Myocyte (in vitro differentiated cells): ENCODE measurements around the gene LATS2. TPM values are rescaled to one million over a fixed set of nuclear protein-coding genes. Genes with fewer than 3 reads are reported as not detected.

ENCODE experiments used
- DNase-seq: peaks from one replicate; pipeline ENCODE4 v3.0.0-alpha.2; 2012; ENCODE audit warnings: low read depth
- total RNA-seq: library from RNA; depleted of rRNA; stranded (reverse); fragments of >200 nt; gene quantifications from 2 replicates; pipeline ENCODE4 v1.2.3, GENCODE V29; 2014

LATS2 gene
- total RNA-seq, 1 donor from 2014 or later = 21.4 TPM

DNA sequence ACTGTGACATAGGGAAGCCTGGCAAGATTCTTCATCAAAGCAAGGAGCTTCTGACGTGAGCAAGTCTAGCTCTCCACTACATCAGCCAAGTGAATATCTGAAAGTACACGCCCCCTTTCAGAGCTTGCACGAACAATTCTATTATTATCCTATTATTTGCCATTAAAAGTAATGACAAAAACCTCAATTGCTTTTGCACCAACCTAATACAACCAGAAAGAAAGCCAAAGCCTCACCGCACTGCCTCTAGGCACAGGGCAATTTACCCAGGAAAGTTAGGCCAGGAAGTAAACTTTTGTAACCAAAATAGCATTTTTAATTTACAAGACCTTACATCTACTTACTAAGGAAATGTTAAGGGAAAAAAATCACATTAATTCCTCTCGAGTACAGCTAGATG lies 41.2 kb downstream of the LATS2 start:
- no peak for DNase-seq

DNA sequence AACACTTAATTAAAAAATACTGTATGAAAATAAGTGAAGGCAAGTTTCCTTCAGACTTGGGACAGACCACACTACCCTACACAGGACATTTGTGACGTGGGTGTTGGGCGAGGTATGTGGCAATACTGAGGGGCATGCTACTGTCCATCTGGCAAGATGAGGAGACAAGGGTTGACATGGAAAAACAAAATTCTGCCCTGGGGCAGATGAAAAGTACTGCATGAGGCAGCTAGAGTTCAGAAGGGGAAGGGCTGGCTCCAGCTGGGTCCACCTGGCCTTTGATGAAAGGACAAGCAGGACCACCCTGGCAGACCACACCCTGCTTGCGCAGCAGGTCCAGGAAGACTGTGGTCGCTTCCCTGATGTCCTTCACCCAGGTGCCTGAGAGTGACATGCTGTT lies 43.2 kb downstream of the LATS2 start:
- no peak for DNase-seq

DNA sequence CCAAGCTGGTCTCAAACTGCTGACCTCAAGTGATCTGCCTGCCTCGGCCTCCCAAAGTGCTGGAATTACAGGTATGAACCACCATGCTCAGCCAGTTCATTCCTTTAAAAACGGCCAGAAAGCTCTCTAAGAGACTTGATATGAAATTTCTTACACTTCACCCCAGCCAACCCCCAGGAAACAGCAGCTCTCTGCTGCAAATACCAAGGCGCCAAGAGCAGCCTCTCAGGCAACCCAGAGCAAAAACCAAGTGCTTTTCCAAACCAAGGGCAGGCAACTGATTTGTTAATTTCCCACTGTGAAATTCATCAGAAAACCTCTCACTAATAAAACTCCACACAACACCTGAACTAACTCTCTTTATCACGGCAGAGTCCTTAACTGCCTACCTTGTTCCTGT lies 44.9 kb downstream of the LATS2 start:
- DNase-seq = no peak

DNA sequence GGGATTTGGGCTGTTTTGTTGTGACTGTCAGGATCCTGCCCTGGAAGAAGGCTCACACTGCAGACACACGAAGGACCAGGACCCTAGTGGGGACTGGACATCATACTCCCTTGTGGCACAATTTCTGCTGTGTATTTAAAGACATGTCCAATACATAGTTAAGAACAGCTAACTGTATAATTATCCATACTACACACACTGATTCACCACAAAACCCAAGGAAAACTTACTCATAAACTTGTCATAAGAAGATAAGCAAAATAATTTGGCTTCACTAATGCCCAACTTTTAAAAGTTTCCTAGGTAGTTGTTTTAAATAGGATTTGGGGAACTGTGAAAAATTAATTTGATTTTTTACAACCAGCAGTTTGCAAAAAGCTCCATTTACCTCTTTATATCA lies 46.1 kb downstream of the LATS2 start:
- no peak for DNase-seq

DNA sequence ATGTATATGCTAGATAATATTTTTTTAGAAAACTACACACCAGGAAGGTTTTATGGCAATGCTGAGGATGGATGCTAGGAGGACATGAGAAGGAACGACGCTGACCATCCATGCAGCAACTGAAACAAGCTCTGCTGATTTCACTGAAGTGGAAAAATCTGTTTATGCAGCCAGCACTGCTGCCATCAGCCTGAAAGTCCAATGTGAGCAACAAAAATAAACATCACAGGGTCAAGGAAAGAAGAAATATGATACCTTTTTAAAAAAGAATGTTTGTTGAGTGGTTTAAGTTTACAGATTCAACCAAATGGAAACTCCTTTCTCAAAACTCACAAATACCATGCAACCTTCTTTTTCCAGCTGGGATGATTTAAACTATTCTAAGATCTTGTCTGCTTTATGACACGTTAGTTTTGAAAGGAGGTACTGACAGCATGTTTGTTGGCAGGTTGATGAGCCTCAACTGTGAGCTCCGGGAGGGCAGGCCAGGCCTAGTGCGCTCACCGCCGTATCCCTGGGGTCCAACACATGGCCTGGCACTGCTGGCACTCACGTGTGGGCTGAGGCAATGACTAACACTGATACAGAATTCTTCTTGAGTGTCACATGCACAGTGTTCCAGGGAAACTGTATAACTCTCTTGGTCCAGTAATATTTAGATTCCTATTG lies 46.8 kb downstream of the LATS2 start:
- peak; percentile 80 for DNase-seq

DNA sequence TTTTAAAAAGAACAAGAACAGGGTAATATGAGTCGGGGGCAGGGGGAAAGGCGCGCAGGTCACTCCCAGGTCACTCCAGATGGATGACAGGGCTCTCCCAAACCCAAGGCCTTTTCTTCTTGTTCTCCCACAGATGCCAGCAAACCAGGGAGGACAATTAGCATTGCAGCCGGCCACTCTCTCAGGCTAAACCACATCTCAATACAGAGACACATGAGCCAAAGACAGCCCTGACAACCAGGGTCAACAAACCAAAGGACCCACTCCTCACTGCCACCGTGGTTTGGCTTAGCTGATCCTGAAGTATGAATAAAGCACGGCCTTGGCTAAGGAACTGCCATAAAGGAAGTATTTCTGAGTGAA lies 47.3 kb downstream of the LATS2 start:
- DNase-seq = peak; percentile 69

DNA sequence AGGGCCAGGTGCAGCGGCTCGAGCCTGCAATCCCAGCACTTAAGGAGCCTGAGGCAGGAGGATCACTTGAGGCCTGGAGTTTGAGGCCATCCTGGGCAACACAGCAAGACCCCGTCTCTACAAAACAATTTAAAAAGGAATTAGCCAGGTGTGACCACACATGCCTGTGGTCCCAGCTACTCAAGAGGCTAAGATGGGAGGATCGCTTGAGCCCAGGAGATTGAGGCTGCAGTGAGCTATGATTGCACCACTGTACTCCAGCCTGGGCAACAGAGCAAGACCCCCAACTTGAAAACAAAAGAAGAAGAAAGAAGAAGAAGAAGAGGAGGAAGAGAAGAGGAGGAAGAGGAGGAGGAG lies 47.7 kb downstream of the LATS2 start:
- DNase-seq = no peak

DNA sequence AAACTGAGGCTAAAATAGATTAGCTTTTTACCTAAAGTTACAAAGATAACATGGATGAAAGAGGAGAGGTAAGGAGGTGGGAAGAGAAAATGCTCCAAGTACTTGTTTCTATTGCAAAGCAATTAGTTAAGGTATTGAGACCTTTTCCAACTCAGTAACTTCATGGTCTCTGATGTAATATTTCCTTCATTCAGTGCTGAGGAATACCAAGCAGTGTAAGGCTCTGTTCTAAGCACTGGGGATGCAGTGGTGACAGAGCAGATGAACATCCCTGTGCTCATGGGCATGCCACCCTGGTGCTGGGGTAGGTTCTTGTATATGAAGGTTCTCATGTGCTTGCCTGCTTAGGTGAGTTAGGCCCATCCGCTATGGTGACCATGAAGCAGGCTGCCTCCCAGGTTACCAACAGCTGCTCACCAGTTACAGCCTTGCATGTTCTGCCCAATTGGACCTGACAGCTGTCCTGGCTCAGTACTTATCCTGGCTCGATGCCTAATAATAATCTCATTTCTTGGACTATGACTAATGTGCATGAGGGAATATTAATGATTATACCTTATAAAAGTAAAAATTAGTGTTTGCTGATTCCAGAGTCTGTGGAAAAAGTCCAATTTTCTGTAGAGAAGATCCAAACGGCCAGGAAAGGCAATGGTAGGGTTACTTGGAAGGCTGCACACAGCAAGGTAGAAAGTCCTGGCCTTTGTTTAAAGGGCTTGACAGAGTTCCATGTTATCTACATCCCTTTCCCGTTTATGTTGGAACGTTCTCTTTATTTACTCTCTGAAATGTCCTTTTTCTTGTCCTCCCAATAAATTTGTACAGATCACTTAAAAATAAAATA lies 48.3 kb downstream of the LATS2 start:
- peak; percentile 68 for DNase-seq

DNA sequence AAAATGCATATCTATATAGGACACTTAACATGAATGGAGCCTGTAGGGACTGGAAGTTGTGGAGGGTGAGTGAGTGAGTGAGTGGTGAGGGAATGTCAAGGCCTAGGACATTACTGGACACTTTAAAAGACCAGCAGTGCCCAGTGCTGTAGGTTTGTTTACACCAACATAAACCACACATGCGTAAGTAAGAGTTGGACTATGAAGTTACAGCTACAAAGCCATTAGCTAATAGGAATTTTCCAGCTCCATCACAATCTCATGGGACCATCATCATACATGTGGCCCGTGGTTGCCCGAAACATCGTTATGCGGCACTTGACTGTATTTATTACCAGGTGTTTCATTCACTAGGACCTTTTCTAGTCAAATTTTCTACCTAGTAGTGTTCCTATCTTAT lies 49.2 kb downstream of the LATS2 start:
- DNase-seq = no peak

DNA sequence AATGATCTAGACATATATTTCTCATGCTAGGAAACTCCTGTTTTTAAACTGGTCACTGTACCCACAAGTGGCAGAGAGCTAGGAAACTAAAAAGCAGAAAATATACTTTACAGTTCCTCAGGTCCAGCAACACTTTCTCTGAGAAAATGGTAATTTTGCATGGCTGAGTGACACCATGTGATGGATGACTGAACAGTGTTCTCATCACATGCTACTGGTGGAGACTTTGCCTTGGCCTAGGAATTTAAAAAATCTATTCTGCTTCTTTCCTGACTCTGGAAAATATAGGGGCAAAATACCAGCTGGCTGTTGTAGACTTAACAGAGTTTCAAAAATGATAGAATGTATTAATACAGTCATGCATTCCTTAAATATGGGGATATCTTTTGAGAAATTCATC lies 50.0 kb downstream of the LATS2 start:
- DNase-seq = peak; percentile 50

DNA sequence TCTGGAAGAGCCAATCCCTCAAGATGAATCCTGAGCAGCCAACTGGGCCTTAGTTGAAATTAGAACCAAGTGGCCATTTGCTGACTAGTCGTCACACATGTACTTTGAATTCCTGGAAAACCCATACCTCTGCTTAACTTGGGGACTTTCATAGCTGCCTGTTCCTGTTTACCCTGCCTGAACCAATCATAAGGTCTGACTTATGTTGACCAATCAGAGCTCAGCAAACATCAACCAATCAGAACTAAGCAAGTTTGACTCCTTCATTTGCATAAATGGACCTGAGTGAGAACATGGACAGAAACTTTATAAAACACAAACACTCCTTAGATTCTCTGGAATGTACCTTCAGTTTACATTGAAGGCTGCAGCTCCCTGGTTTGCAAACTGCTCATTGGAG lies 50.8 kb downstream of the LATS2 start:
- DNase-seq = peak; percentile 53

DNA sequence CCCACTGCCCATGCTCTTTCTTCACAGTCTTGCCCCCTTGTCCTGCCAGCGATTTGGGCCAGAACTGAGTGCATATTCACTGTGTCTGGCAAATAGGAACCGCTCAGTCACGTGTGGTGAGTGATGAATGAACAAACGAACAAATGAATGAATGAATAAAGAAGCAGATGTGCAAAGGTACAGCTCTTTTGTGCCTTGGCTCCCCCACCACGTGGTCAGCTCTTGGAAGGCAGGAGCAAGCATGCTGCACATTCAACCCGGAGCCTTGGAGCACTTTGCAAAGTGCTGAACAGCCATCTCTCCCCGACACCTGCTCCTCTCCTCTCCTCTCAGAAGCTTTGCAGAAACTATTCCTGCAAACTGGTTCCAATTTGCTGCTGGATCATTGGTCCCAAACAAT lies 52.4 kb downstream of the LATS2 start:
- no peak for DNase-seq

DNA sequence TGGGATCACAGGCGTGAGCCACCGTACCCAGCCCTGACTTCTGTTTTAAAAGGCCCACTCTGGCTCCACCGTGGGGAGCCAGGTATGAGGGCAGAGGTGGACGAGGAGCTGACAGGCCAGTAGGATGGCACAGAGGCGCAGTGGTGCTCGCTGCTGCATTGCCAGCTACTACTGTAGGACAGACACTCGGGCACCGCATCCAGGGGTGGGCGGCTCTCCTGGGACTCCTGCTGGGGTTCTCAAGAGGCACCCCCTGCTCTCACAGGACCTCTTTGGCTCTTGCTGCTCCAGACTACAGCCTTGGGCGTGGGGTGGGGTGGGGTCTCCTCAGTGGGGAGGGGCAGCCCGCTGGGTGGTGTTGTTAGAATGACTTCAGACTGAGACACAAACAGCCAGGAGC lies 53.4 kb downstream of the LATS2 start:
- DNase-seq = no peak

DNA sequence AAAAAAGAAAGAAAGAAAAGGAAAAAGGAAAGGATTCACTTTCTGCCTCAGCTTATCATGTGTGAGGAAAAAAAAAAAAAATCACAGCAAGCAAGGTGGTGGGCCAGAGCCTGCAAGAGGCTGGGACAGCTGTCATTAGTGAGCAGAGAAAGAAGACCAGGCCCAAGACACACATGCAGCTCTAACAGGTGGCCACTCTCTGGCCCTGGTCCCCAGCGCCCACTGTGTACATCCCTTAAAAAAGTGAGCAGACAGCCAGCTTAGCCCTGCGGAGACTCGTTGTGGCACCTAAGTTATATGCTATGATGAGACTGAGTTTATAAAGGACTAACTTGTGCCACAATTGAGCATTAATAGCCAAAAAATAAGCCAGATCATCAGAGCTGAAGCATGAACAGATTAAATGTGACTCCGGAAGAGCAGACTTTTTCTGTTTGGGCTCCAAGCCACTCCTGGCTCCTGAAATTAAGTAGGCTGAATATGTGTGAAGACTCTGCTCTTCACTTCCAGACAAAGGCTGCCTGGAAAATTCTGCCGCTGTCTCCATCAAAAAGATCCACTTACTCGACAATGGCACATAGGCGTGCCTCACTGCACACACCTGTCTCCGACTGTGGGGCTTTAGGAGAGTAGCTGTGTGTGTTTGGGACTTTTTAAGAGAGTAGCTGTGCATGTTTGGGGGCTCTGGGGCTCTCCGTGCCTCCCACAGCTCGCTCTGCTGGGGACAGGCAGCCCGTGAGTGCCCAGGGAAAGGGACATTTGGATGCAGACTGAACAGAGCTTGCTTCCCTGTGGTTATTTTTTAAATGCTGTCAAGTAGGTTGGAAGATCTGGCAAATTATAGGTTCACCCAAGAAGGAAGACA lies 55.0 kb downstream of the LATS2 start:
- DNase-seq = peak; percentile 59

DNA sequence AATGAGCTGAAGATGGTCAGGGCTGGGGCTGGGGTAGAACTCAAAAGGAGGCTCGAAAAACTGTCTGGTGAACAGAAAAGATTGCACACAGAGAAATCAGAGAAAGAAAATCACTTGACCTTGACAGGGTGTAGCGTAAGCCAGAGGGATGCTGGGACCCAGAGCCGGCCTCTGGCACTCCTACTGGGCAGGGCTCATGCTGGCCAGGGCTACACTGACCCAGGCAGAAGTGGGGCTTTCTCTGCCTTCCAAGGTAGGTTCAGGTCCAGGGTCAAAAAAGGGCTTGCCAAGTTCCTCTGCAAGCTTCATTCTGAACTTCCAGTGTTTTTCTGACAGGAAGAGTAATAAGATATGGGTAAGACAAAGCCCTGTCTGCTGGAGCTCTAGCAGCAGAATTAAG lies 56.2 kb downstream of the LATS2 start:
- DNase-seq = no peak

DNA sequence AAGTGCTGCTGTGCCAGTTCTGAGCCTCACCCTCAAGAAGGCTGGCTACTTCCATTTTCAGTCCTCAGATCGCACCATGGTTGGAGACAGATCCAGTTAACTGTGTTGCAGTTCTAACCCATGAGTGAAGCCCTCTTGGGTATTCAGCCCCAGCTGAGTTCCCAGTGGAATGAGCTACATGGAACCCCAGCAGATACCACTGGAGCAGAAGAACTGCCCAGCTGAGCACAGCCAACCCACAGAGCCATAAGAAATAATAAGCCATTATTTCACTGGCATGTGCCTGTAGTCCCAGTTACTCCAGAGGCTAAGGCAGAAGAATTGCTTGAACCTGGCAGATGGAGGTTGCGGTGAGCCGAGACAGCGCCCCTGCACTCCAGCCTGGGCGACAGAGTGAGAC lies 59.9 kb downstream of the LATS2 start:
- DNase-seq = no peak

DNA sequence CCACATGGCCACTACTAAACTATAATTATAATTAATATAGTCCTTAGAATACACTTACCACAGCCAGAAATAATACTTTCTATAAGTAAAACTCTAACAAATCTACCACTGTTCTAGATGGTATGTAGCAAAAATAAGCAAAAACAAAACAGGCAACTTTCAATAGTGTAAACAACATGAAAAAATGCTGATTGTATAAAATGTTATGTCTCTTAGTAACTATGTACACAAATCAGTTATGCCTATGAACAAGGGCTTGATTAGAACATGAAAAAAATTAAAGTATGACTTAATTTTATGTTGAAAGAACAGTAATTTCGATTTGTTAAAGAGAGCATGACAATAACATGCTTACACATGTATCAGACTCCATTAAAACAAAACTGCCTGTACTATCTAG lies 60.7 kb downstream of the LATS2 start:
- no peak for DNase-seq

DNA sequence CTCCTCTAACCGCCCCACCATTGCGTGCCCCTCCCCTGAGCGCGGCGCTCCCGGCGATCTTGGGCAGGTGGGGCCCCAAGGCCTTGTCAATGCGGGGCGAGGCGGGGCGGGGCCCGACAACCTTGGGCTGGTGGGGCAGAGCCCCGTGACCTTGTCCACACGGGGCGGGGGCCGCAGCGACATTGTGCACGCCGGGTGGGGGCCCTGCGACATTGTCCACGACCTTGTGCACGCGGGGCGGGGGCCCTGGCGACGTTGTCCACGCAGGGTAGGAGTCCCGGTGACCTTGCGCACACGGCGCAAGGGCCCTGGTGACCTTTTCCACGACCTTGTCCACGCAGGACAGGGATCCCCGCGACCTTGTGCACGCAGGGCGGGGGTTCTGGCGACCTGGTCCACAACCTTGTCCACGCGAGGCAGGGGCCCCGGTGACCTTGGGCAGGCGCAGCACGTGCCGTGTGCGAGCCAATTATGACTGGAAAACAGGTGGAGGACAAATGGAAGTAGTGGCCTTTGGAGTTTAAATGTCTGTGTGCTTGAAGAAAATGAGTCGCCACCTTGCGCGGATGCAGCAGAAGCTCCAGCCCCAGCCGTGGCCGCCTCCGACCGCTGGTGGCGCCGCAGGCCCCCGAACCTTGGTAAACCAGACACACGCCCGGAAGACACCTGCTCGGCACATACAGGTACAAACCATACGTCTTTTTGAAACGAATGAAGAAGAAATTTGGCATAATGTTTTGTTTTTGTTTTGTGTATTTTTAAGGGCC lies 62.6 kb downstream of the LATS2 start:
- no peak for DNase-seq

DNA sequence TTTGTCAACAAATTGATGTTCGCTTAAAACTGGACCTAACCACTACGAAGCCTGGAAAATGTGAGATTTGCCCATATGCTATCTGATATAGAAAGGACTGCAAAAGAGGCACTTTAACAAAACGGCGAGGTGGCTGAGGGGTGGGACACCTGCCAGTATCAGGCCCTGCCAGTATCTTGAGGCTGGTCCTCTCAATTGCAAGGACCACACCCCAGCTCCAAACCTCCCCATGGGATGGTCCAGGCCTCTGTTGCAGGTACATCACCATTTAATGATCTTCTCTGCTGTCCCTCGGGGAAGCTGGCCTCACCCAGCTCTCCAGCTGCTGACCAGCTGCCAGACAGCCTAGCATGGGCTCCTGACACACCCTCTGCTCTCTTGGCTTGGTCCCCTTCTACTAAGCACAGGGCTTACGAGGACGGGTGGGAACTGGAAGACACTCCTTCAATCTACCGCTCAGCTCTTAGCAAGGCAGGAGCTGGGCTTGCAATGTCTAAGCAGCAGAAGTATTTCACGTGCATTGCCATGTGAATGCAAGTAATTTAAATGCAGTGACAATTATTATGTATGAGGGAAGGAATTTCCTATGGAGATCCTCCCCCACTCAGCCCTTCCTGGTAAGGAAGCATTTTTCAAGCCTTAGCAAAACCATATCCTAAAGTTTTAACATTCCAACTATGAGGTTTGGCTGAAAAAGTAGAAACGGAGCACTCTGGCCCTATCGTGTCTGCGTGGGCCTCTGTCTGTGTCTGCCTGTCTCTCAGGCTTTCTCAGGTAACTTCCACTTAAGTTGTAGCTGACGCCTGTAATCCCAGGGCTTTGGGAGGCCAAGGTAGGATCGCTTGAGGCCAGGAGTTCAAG lies 63.9 kb downstream of the LATS2 start:
- DNase-seq = peak; percentile 68

DNA sequence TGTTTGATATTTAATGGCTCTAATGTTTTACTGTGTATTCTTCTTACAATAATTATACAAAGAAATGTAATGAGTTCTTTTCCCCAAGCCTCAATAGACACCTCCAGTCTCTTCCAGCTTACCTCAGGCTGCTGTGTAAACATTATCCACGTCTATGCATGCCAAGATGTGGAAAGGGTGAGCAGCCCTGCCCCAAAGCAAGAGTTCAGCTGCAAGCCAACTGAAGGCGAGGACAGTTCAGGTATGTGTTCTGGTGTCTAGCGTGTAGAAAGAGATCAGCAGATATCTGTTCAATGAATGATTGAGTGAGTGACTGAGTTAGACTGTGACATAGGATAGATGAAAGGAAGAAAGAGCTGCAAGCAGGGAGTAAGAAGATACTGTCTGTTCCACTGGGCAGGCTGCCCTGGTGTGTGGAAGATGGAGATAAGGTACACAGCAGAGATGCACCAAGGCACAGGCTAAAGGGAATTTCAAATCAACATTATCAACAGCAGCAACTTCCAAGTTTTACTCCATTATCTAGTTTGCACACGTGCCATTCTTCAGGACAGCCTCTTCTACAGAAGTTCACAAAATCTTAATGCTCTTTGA lies 66.0 kb downstream of the LATS2 start:
- DNase-seq = no peak
